Measurements from ENCODE around the gene MMP27.
A peak's percentile ranks its signal among the peaks of the same experiment; 100 is the strongest.

MMP27 gene

GRCh38 chr11:102664001-102664752, 41.4 kb downstream of the MMP27 start:
- TF ChIP-seq FOXK2 (IDR thresholded peaks at IDR 0.05) (no peak), ARNT (IDR thresholded peaks at IDR 0.05) (no peak), HDGF (IDR thresholded peaks at IDR 0.05; ENCODE audit: borderline replicate concordance) (no peak), CTBP1 (IDR thresholded peaks at IDR 0.05; ENCODE audit: borderline replicate concordance) (no peak), ELF4 (IDR thresholded peaks at IDR 0.05) (no peak), BHLHE40 (IDR thresholded peaks at IDR 0.05; ENCODE audit: borderline replicate concordance) (no peak), SP1 (IDR thresholded peaks at IDR 0.05) (no peak), TARDBP (IDR thresholded peaks at IDR 0.05) (no peak), LEF1 (IDR thresholded peaks at IDR 0.05; ENCODE audit: borderline replicate concordance) (no peak), PKNOX1 (IDR thresholded peaks at IDR 0.05) (no peak), FOXM1 (IDR thresholded peaks at IDR 0.05; ENCODE audit: borderline replicate concordance) (no peak), NFRKB (IDR thresholded peaks at IDR 0.05) (no peak), ZNF384 (IDR thresholded peaks at IDR 0.05) (no peak)
- POLR2A ChIA-PET: no interaction called here
- CTCF ChIA-PET: interaction anchor here (0.7 to 1.4 kb wide), 2 partner anchors 16 to 310 kb away, joined by 3 to 5 read pairs; no protein-coding TSS in a partner anchor
- DNase-seq (ENCODE audit: extremely low spot score): peak; percentile 18

GRCh38 chr11:102662607-102663006, 43.0 kb downstream of the MMP27 start:
- ChIA-PET CTCF (no interaction called here), POLR2A (no interaction called here)
- DNase-seq (ENCODE audit: extremely low spot score): no peak
- no peak for TF ChIP-seq FOXA1 (IDR thresholded peaks at IDR 0.05)

- TF ChIP-seq LEF1 (IDR thresholded peaks at IDR 0.05; ENCODE audit: borderline replicate concordance): no peak
- no peak for TF ChIP-seq CTBP1 (IDR thresholded peaks at IDR 0.05; ENCODE audit: borderline replicate concordance)
- TF ChIP-seq ZNF384 (IDR thresholded peaks at IDR 0.05): no peak
- DNase-seq (ENCODE audit: extremely low spot score): no peak
- ChIA-PET CTCF (interaction anchor here (0.6 kb wide), 1 partner anchor 46 kb away, joined by 3 read pairs; no protein-coding TSS in a partner anchor), POLR2A (no interaction called here)
Measured at GRCh38 chr11:102661040-102661439, 44.5 kb downstream of the MMP27 start.

GRCh38 chr11:102656528-102656927, 49.0 kb downstream of the MMP27 start:
- ChIA-PET CTCF (interaction anchor here (0.8 to 2.9 kb wide), 2 partner anchors 10 to 259 kb away, joined by 3 to 9 read pairs; no protein-coding TSS in a partner anchor), POLR2A (no interaction called here)
- no peak for DNase-seq (ENCODE audit: extremely low spot score)
- TF ChIP-seq SUZ12 (IDR thresholded peaks at IDR 0.05): no peak
- TF ChIP-seq TARDBP (IDR thresholded peaks at IDR 0.05): no peak
- no peak for TF ChIP-seq ZNF384 (IDR thresholded peaks at IDR 0.05)
- TF ChIP-seq FOXK2 (IDR thresholded peaks at IDR 0.05): no peak
- no peak for TF ChIP-seq ELF4 (IDR thresholded peaks at IDR 0.05)
- TF ChIP-seq LEF1 (IDR thresholded peaks at IDR 0.05; ENCODE audit: borderline replicate concordance): no peak
- TF ChIP-seq L3MBTL2 (conservative IDR thresholded peaks at IDR 0.05): no peak
- no peak for TF ChIP-seq FOXM1 (IDR thresholded peaks at IDR 0.05; ENCODE audit: borderline replicate concordance)
- TF ChIP-seq HDGF (IDR thresholded peaks at IDR 0.05; ENCODE audit: borderline replicate concordance): no peak
- no peak for TF ChIP-seq PKNOX1 (IDR thresholded peaks at IDR 0.05)
- TF ChIP-seq CTBP1 (IDR thresholded peaks at IDR 0.05; ENCODE audit: borderline replicate concordance): no peak
- TF ChIP-seq NFRKB (IDR thresholded peaks at IDR 0.05): no peak
- no peak for TF ChIP-seq SP1 (IDR thresholded peaks at IDR 0.05)

GRCh38 chr11:102655547-102655946, 50.0 kb downstream of the MMP27 start:
- DNase-seq (ENCODE audit: extremely low spot score): no peak
- ChIA-PET CTCF (no interaction called here), POLR2A (no interaction called here)
- no peak for TF ChIP-seq BHLHE40 (IDR thresholded peaks at IDR 0.05; ENCODE audit: borderline replicate concordance)
- TF ChIP-seq CTBP1 (IDR thresholded peaks at IDR 0.05; ENCODE audit: borderline replicate concordance): no peak
- TF ChIP-seq FOXA1 (IDR thresholded peaks at IDR 0.05): no peak
- no peak for TF ChIP-seq HDGF (IDR thresholded peaks at IDR 0.05; ENCODE audit: borderline replicate concordance)
- TF ChIP-seq TARDBP (IDR thresholded peaks at IDR 0.05): no peak
- no peak for TF ChIP-seq LEF1 (IDR thresholded peaks at IDR 0.05; ENCODE audit: borderline replicate concordance)
- TF ChIP-seq FOXK2 (IDR thresholded peaks at IDR 0.05): no peak
- no peak for TF ChIP-seq ARNT (IDR thresholded peaks at IDR 0.05)
- TF ChIP-seq ZNF384 (IDR thresholded peaks at IDR 0.05): no peak
- no peak for TF ChIP-seq NFRKB (IDR thresholded peaks at IDR 0.05)
- no peak for TF ChIP-seq SP1 (IDR thresholded peaks at IDR 0.05)
- no peak for TF ChIP-seq SUZ12 (IDR thresholded peaks at IDR 0.05)
- no peak for TF ChIP-seq L3MBTL2 (conservative IDR thresholded peaks at IDR 0.05)
- TF ChIP-seq ELF4 (IDR thresholded peaks at IDR 0.05): no peak
- TF ChIP-seq FOXM1 (IDR thresholded peaks at IDR 0.05; ENCODE audit: borderline replicate concordance): no peak
- no peak for TF ChIP-seq PKNOX1 (IDR thresholded peaks at IDR 0.05)

- CTCF ChIA-PET: no interaction called here
- no peak for TF ChIP-seq SP1 (IDR thresholded peaks at IDR 0.05)
- no peak for TF ChIP-seq NFRKB (IDR thresholded peaks at IDR 0.05)
- no peak for TF ChIP-seq FOXM1 (IDR thresholded peaks at IDR 0.05; ENCODE audit: borderline replicate concordance)
- TF ChIP-seq LEF1 (IDR thresholded peaks at IDR 0.05; ENCODE audit: borderline replicate concordance): no peak
- no peak for TF ChIP-seq PKNOX1 (IDR thresholded peaks at IDR 0.05)
- no peak for TF ChIP-seq TARDBP (IDR thresholded peaks at IDR 0.05)
- TF ChIP-seq BHLHE40 (IDR thresholded peaks at IDR 0.05; ENCODE audit: borderline replicate concordance): no peak
- TF ChIP-seq SUZ12 (IDR thresholded peaks at IDR 0.05): no peak
- no peak for TF ChIP-seq L3MBTL2 (conservative IDR thresholded peaks at IDR 0.05)
- POLR2A ChIA-PET: no interaction called here
- no peak for DNase-seq (ENCODE audit: extremely low spot score)
Measured at GRCh38 chr11:102654761-102655160, 50.8 kb downstream of the MMP27 start.
